Adrenal gland (tissue), 12 donors: ENCODE data around the gene HAS3. TPM values are rescaled to one million over a fixed set of nuclear protein-coding genes. Genes with fewer than 3 reads are reported as not detected.

Experiments
- DNase-seq, 7 donors: peaks; one replicate each; pipeline ENCODE4 v3.0.0-alpha.2; 2019 to 2020
- H3K27ac ChIP-seq, 5 donors: fragments of 200-600 bp; sonication (generic) in 4 of 5; 1 replicate in 3 of 5; 2 replicates in 2 of 5; pipeline versions ENCODE4 v1.5.1 to v1.8.0; 2016 to 2020; ENCODE audit warnings: mild to moderate bottlenecking in 1 of 5
- H3K27me3 ChIP-seq: fragments of 200-600 bp; 2 replicates; pipeline ENCODE4 v1.8.0; 2021
- H3K36me3 ChIP-seq, 2 donors: fragments of 200-600 bp; replicated peaks in 1 of 2; 1 replicate in 1 of 2; 2 replicates in 1 of 2; pipeline versions ENCODE4 v1.5.1 to v1.8.0; 2018 to 2022
- H3K4me1 ChIP-seq, 2 donors: fragments of 200-600 bp; replicated peaks in 1 of 2; 1 replicate in 1 of 2; 2 replicates in 1 of 2; pipeline versions ENCODE4 v1.5.1 to v1.8.0; 2018 to 2021
- H3K4me3 ChIP-seq, 4 donors: fragments of 200-600 bp; sonication (generic) in 3 of 4; one replicate each; pipeline ENCODE4 v1.5.1; 2016 to 2018
- H3K9me3 ChIP-seq, 3 donors: fragments of 200-600 bp; sonication (generic) in 1 of 3; replicated peaks in 1 of 3; 1 replicate in 2 of 3; 2 replicates in 1 of 3; pipeline versions ENCODE4 v1.5.1 to v1.8.0; 2016 to 2021
- CTCF ChIP-seq, 6 experiments: fragments of 450-650 bp in 4 of 6; fragments of 200-600 bp in 2 of 6; sonication (generic) in 1 of 6; IDR thresholded peaks; 1 replicate in 5 of 6; 2 replicates in 1 of 6; pipeline versions ENCODE4 v1.5.1 to v1.8.0; 2016 to 2021; ENCODE audit warnings: antibody characterized with exemption in 6 of 6, mild to moderate bottlenecking in 2 of 6, moderate library complexity in 1 of 6
- POLR2A ChIP-seq, 2 donors: fragments of 450-650 bp; IDR thresholded peaks; one replicate each; pipeline ENCODE4 v1.6.1; 2017; ENCODE audit warnings: antibody characterized with exemption in 2 of 2, mild to moderate bottlenecking in 2 of 2, moderate library complexity in 1 of 2
- WGBS, 4 donors: extraction: QIAGEN DNeasy Blood & Tissue Kit in 2 of 4; methylation state at CpG; one replicate each; pipeline versions ENCODE4 v1.1.5 to v1.1.7; 2013 to 2017; 5-methylcytosine and 5-hydroxymethylcytosine counted together
- intact Hi-C, 2 donors: fragments of 100-400 bp; cut with DNase I; formaldehyde crosslinking; loops; one replicate each; pipeline versions ENCODE4 v1.14.1 to v1.15.0; 2022 to 2023
- polyA plus RNA-seq, 3 donors: library from polyadenylated mRNA; stranded (reverse); fragments of 200-250 nt in 2 of 3; fragments of 350-450 nt in 1 of 3; fragmentation: Illumina TruSeq in 1 of 3; extraction: RNeasy Lipid Tissue Mini Kit (QIAGEN cat#74804) in 1 of 3; gene quantifications; one replicate each; pipeline ENCODE4 v1.2.3, GENCODE V29; 2013 to 2014
- total RNA-seq, 9 donors: library from RNA; depleted of rRNA in 4 of 9; stranded (reverse); fragments of >200 nt in 4 of 9; fragments of 120-200 nt in 1 of 9; fragmentation: NEBNext Ultra II Directional in 1 of 9; extraction: Animal tissue kit (Norgen Biotek cat#: 25700) in 1 of 9; gene quantifications; one replicate each; pipeline versions ENCODE4 v1.1.0 to v1.2.4, GENCODE V29; 2013 to 2023
- donor health status: healthy with polysubstance abuse.
- donor health status: Bipolar disorder and iron deficiency.
- donor health status: DM: yes; HTN: yes; CAD: no.
- donor health status: DM: no; HTN: no; CAD: no.
- donor health status: DM: no; HTN: no; CAD: no.
- donor health status: DM: yes; HTN: yes; CAD: no.

HAS3 gene
- total and polyA plus RNA-seq, 12 donors = 0.06 to 1.2 (median 0.43) TPM

GRCh38 chr16:69114976-69115355 is 9.5 kb downstream of the HAS3 start:
- Histone ChIP-seq H3K27me3 (no peaks in the 10 kb centered on the region), H3K4me3 (no peak overlapping the region), H3K36me3 (peaks cover 0 to 41% of the 10 kb centered on the region in 2 donors), H3K9me3 (no peaks in the 10 kb centered on the region), H3K27ac (no peak overlapping the region), H3K4me1 (no peaks in the 10 kb centered on the region)
- no peak for DNase-seq
- no peak for TF ChIP-seq POLR2A (IDR thresholded peaks at IDR 0.05)
- no peak for TF ChIP-seq CTCF (IDR thresholded peaks at IDR 0.05)
- WGBS, 4 donors = 95 to 100% (median 98%) methylated on average over 6 of the region's 6 CpGs
- intact Hi-C loops = no loop called here

GRCh38 chr16:69115361-69115760 is 9.9 kb downstream of the HAS3 start:
- TF ChIP-seq CTCF (IDR thresholded peaks at IDR 0.05) (no peak), POLR2A (IDR thresholded peaks at IDR 0.05) (no peak)
- Histone ChIP-seq H3K27ac (no peak overlapping the region), H3K4me1 (no peaks in the 10 kb centered on the region), H3K36me3 (peaks cover 0 to 44% of the 10 kb centered on the region in 2 donors), H3K9me3 (no peaks in the 10 kb centered on the region), H3K27me3 (no peaks in the 10 kb centered on the region), H3K4me3 (no peak overlapping the region)
- intact Hi-C loops = no loop called here
- DNase-seq = no peak
- 92 to 100% (median 96%) methylated on average over 4 to 5 of the region's 5 CpGs for WGBS, 4 donors

- no peaks in the 10 kb centered on the region for H3K27me3 ChIP-seq
- no peaks in the 10 kb centered on the region for H3K4me1 ChIP-seq
- intact Hi-C loops = no loop called here
- no peak overlapping the region for H3K27ac ChIP-seq
- 67 to 85% (median 80%) methylated on average over 1 of the region's 1 CpG for WGBS, 4 donors
- H3K4me3 ChIP-seq = no peak overlapping the region
- peaks cover 0 to 49% of the 10 kb centered on the region in 2 donors for H3K36me3 ChIP-seq
- no peaks in the 10 kb centered on the region for H3K9me3 ChIP-seq
- DNase-seq = no peak
- no peak for TF ChIP-seq POLR2A (IDR thresholded peaks at IDR 0.05)
- no peak for TF ChIP-seq CTCF (IDR thresholded peaks at IDR 0.05)
These were observed 10.4 kb downstream of the HAS3 start for GRCh38 chr16:69115837-69116236.

GRCh38 chr16:69116256-69116875 is 10.9 kb downstream of the HAS3 start:
- peaks cover 0 to 54% of the 10 kb centered on the region in 2 donors for H3K36me3 ChIP-seq
- intact Hi-C loops = no loop called here
- no peak overlapping the region for H3K4me3 ChIP-seq
- H3K4me1 ChIP-seq = no peaks in the 10 kb centered on the region
- H3K27me3 ChIP-seq = no peaks in the 10 kb centered on the region
- 82 to 94% (median 89%) methylated on average over 6 to 7 of the region's 7 CpGs for WGBS, 4 donors
- no peak for DNase-seq
- H3K27ac ChIP-seq = peak overlapping the region in 2 of 5 donors; percentile 22 to 35
- TF ChIP-seq POLR2A (IDR thresholded peaks at IDR 0.05) = no peak
- TF ChIP-seq CTCF (IDR thresholded peaks at IDR 0.05) = no peak
- no peaks in the 10 kb centered on the region for H3K9me3 ChIP-seq
